ENCODE measurements around the gene MRPL1. TPM values are rescaled to one million over a fixed set of nuclear protein-coding genes. Genes with fewer than 3 reads are reported as not detected.

The MRPL1 gene
- total RNA-seq = 11.4 and 23.1 TPM in 2 replicates

- peak; percentile 93 to 97 for DNase-seq (ENCODE audit: low read depth in 2 of 2)
These were observed at the start of gene MRPL1 for GRCh38 chr4:77862478-77863216. Gene MRPL1 (plus strand): TSS chr4:77862830. CDS start chr4:77862849, 19 bp downstream.

GRCh38 chr4:77815636-77816035, 47.0 kb upstream of the MRPL1 start:
- no peak for DNase-seq (ENCODE audit: low read depth in 2 of 2)

GRCh38 chr4:77816546-77816945, 46.1 kb upstream of the MRPL1 start:
- no peak for DNase-seq (ENCODE audit: low read depth in 2 of 2)

- DNase-seq (ENCODE audit: low read depth in 2 of 2) = peak in 1 of 2 donors; percentile 4
These were observed 45.1 kb upstream of the MRPL1 start for GRCh38 chr4:77817304-77818072.

GRCh38 chr4:77818073-77818601, 44.5 kb upstream of the MRPL1 start:
- peak in 1 of 2 donors; percentile 87 for DNase-seq (ENCODE audit: low read depth in 2 of 2)

GRCh38 chr4:77818602-77819403, 43.8 kb upstream of the MRPL1 start, which contains the start of gene CNOT6L:
Gene CNOT6L (minus strand): TSS chr4:77819368. CDS start chr4:77819308, 60 bp downstream.
- DNase-seq (ENCODE audit: low read depth in 2 of 2) = peak in 1 of 2 donors; percentile 82

- DNase-seq (ENCODE audit: low read depth in 2 of 2) = no peak
These were observed 43.2 kb upstream of the MRPL1 start for GRCh38 chr4:77819404-77819842.

GRCh38 chr4:77819843-77820648, 42.6 kb upstream of the MRPL1 start:
- DNase-seq (ENCODE audit: low read depth in 2 of 2) = peak; percentile 46 to 92

- DNase-seq (ENCODE audit: low read depth in 2 of 2) = peak in 1 of 2 donors; percentile 5
These were observed 41.7 kb upstream of the MRPL1 start for GRCh38 chr4:77820649-77821561.

GRCh38 chr4:77821775-77822174, 40.9 kb upstream of the MRPL1 start:
- peak in 1 of 2 donors; percentile 52 for DNase-seq (ENCODE audit: low read depth in 2 of 2)

GRCh38 chr4:77826275-77826674, 36.4 kb upstream of the MRPL1 start:
- DNase-seq (ENCODE audit: low read depth in 2 of 2) = no peak

GRCh38 chr4:77827343-77827742, 35.3 kb upstream of the MRPL1 start:
- DNase-seq (ENCODE audit: low read depth in 2 of 2) = no peak

- DNase-seq (ENCODE audit: low read depth in 2 of 2) = no peak
These were observed 29.4 kb upstream of the MRPL1 start for GRCh38 chr4:77833126-77833724.

- no peak for DNase-seq (ENCODE audit: low read depth in 2 of 2)
These were observed 28.2 kb upstream of the MRPL1 start for GRCh38 chr4:77834403-77834802.

GRCh38 chr4:77843628-77844027, 19.0 kb upstream of the MRPL1 start:
- DNase-seq (ENCODE audit: low read depth in 2 of 2) = peak in 1 of 2 donors; percentile 40

GRCh38 chr4:77844363-77844762, 18.3 kb upstream of the MRPL1 start:
- DNase-seq (ENCODE audit: low read depth in 2 of 2) = no peak

- DNase-seq (ENCODE audit: low read depth in 2 of 2) = peak in 1 of 2 donors; percentile 39
These were observed 17.2 kb upstream of the MRPL1 start for GRCh38 chr4:77845400-77845799.

GRCh38 chr4:77845929-77846328, 16.7 kb upstream of the MRPL1 start:
- DNase-seq (ENCODE audit: low read depth in 2 of 2) = no peak

- no peak for DNase-seq (ENCODE audit: low read depth in 2 of 2)
These were observed 14.1 kb upstream of the MRPL1 start for GRCh38 chr4:77848508-77848907.
